OCI-LY1 (cell line): ENCODE data around the gene ZSWIM8.

Experiments
- H2AFZ ChIP-seq: fragments of 200-600 bp; sonication (generic), shearing (Covaris generic); 2 replicates; pipeline ENCODE4 v1.6.0; 2014; ENCODE audit warnings: antibody characterized with exemption, mild to moderate bottlenecking, low read length
- H3F3A ChIP-seq: fragments of 200-600 bp; sonication (generic), shearing (Covaris generic); 2 replicates; pipeline ENCODE4 v1.6.0; 2014; ENCODE audit warnings: mild to moderate bottlenecking, antibody characterized with exemption, low read length, moderate library complexity; ENCODE audit not compliant: insufficient read depth
- H3K27ac ChIP-seq: fragments of 200-600 bp; sonication (generic); 2 replicates; pipeline ENCODE4 v1.5.1; 2014; ENCODE audit warnings: low read length, mixed run types, mild to moderate bottlenecking, low read depth; ENCODE audit not compliant: poor library complexity, severe bottlenecking
- H3K27me3 ChIP-seq: fragments of 200-600 bp; sonication (generic); 2 replicates; pipeline ENCODE4 v1.6.0; 2014; ENCODE audit warnings: antibody characterized with exemption, mild to moderate bottlenecking, low read length, moderate library complexity; ENCODE audit not compliant: insufficient read depth
- H3K36me3 ChIP-seq: fragments of 200-600 bp; sonication (generic); 2 replicates; pipeline ENCODE4 v1.6.1; 2014; ENCODE audit warnings: mild to moderate bottlenecking, antibody characterized with exemption, low read length, moderate library complexity, mixed read lengths; ENCODE audit not compliant: insufficient read depth
- H3K4me1 ChIP-seq: fragments of 200-600 bp; sonication (generic); 2 replicates; pipeline ENCODE4 v1.5.1; 2014; ENCODE audit warnings: mild to moderate bottlenecking, low read length, moderate library complexity; ENCODE audit not compliant: insufficient read depth, severe bottlenecking
- H3K4me2 ChIP-seq: fragments of 200-600 bp; sonication (generic), shearing (Covaris generic); 2 replicates; pipeline ENCODE4 v1.6.1; 2014; ENCODE audit warnings: low read length
- H3K4me3 ChIP-seq: fragments of 200-600 bp; sonication (generic); 2 replicates; pipeline ENCODE4 v1.5.1; 2014; ENCODE audit warnings: low read length, low read depth, mild to moderate bottlenecking, mixed read lengths; ENCODE audit not compliant: poor library complexity, severe bottlenecking
- H3K79me2 ChIP-seq: fragments of 200-600 bp; shearing (Covaris generic); 2 replicates; pipeline ENCODE4 v1.6.1; 2016; ENCODE audit warnings: mixed run types, low read length, mixed read lengths; ENCODE audit not compliant: insufficient read depth
- H3K9ac ChIP-seq: fragments of 200-600 bp; sonication (generic), shearing (Covaris generic); 2 replicates; pipeline ENCODE4 v1.6.1; 2014; ENCODE audit warnings: mild to moderate bottlenecking, low read length, mixed read lengths
- H3K9me2 ChIP-seq: fragments of 200-600 bp; sonication (generic), shearing (Covaris generic); 2 replicates; pipeline ENCODE4 v1.6.1; 2014; ENCODE audit warnings: low read depth, mild to moderate bottlenecking, low read length, mixed read lengths
- H3K9me3 ChIP-seq: fragments of 200-600 bp; shearing (Covaris generic); 2 replicates; pipeline ENCODE4 v1.6.1; 2014; ENCODE audit warnings: low read length, mixed read lengths
- H4K20me1 ChIP-seq: fragments of 200-600 bp; sonication (generic), shearing (Covaris generic); 2 replicates; pipeline ENCODE4 v1.6.0; 2016; ENCODE audit warnings: mild to moderate bottlenecking, low read length; ENCODE audit not compliant: insufficient read depth
- EZH2 ChIP-seq: fragments of 200-600 bp; sonication (generic), shearing (Covaris generic); IDR thresholded peaks from 2 replicates; pipeline ENCODE4 v1.8.0; 2017; ENCODE audit warnings: borderline replicate concordance, mixed run types, mild to moderate bottlenecking, antibody characterized with exemption, low read length, moderate library complexity, mixed read lengths
- TF ChIP-seq, protein P1 (sequence below): fragments of 200-600 bp; sonication (generic), shearing (Covaris generic); IDR thresholded peaks from 2 replicates; pipeline ENCODE4 v1.5.1; 2017; ENCODE audit warnings: mild to moderate bottlenecking, antibody characterized with exemption, low read length, moderate library complexity, mixed read lengths

ZSWIM8 gene

GRCh38 chr10:73788864-73789658, 3.7 kb downstream of the ZSWIM8 start:
- Histone ChIP-seq H3K79me2 (peaks cover 7% of the 10 kb centered on the region; the same call in 1 of the 2 replicates), H3K4me1 (peaks cover 20% of the 10 kb centered on the region), H3K27ac (no peak overlapping the region), H3K4me2 (no peak overlapping the region), H3K36me3 (peaks cover 50% of the 10 kb centered on the region), H3K9me2 (no peaks in the 10 kb centered on the region), H3K9me3 (no peaks in the 10 kb centered on the region), H3K4me3 (no peak overlapping the region), H3F3A (no peaks in the 10 kb centered on the region), H2AFZ (no peak overlapping the region), H4K20me1 (no peaks in the 10 kb centered on the region), H3K27me3 (no peaks in the 10 kb centered on the region), H3K9ac (no peak overlapping the region)
- TF ChIP-seq EZH2: no peak
- TF ChIP-seq, protein P1, sequence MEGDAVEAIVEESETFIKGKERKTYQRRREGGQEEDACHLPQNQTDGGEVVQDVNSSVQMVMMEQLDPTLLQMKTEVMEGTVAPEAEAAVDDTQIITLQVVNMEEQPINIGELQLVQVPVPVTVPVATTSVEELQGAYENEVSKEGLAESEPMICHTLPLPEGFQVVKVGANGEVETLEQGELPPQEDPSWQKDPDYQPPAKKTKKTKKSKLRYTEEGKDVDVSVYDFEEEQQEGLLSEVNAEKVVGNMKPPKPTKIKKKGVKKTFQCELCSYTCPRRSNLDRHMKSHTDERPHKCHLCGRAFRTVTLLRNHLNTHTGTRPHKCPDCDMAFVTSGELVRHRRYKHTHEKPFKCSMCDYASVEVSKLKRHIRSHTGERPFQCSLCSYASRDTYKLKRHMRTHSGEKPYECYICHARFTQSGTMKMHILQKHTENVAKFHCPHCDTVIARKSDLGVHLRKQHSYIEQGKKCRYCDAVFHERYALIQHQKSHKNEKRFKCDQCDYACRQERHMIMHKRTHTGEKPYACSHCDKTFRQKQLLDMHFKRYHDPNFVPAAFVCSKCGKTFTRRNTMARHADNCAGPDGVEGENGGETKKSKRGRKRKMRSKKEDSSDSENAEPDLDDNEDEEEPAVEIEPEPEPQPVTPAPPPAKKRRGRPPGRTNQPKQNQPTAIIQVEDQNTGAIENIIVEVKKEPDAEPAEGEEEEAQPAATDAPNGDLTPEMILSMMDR: no peak

- H3K9me3 ChIP-seq: no peaks in the 10 kb centered on the region
- no peaks in the 10 kb centered on the region for H3K27me3 ChIP-seq
- no peaks in the 10 kb centered on the region for H4K20me1 ChIP-seq
- no peak overlapping the region for H2AFZ ChIP-seq
- no peak overlapping the region for H3K9ac ChIP-seq
- H3K36me3 ChIP-seq: peaks cover 55% of the 10 kb centered on the region
- H3F3A ChIP-seq: no peaks in the 10 kb centered on the region
- H3K79me2 ChIP-seq: peaks cover 6% of the 10 kb centered on the region; the same call in 1 of the 2 replicates
- no peak overlapping the region for H3K27ac ChIP-seq
- H3K9me2 ChIP-seq: no peaks in the 10 kb centered on the region
- TF ChIP-seq, protein P1: no peak
- TF ChIP-seq EZH2: no peak
- no peak overlapping the region for H3K4me2 ChIP-seq
- H3K4me1 ChIP-seq: peaks cover 14% of the 10 kb centered on the region
- no peak overlapping the region for H3K4me3 ChIP-seq
Observed at GRCh38 chr10:73789659-73790055, 4.3 kb downstream of the ZSWIM8 start.

- H3K9ac ChIP-seq: no peak overlapping the region
- H3K4me2 ChIP-seq: no peak overlapping the region
- no peaks in the 10 kb centered on the region for H3K9me2 ChIP-seq
- H3K27me3 ChIP-seq: no peaks in the 10 kb centered on the region
- H3K4me3 ChIP-seq: no peak overlapping the region
- peaks cover 9% of the 10 kb centered on the region for H3K4me1 ChIP-seq
- TF ChIP-seq, protein P1: no peak
- TF ChIP-seq EZH2: no peak
- H3K36me3 ChIP-seq: peaks cover 63% of the 10 kb centered on the region
- no peak overlapping the region for H2AFZ ChIP-seq
- H3K9me3 ChIP-seq: no peaks in the 10 kb centered on the region
- H4K20me1 ChIP-seq: no peaks in the 10 kb centered on the region
- no peaks in the 10 kb centered on the region for H3F3A ChIP-seq
- H3K79me2 ChIP-seq: peaks cover 6% of the 10 kb centered on the region; the same call in 1 of the 2 replicates
- no peak overlapping the region for H3K27ac ChIP-seq
Observed at GRCh38 chr10:73790886-73791625, 5.7 kb downstream of the ZSWIM8 start.
